Mesenchymal stem cell (in vitro differentiated cells and primary cell): ENCODE results near the gene PRRC2A.

Experiments
- DNase-seq: peaks from one replicate; pipeline ENCODE4 v3.0.0-alpha.2; 2013
- H2AFZ ChIP-seq: one replicate; pipeline ENCODE4 v1.6.1; 2013; ENCODE audit warnings: low read depth, mild to moderate bottlenecking, control low read depth, inconsistent platforms, low read length, moderate library complexity
- H2AK5ac ChIP-seq: 2 replicates; pipeline ENCODE4 v1.6.1; 2013; ENCODE audit warnings: low read length, moderate library complexity, mild to moderate bottlenecking, inconsistent platforms; ENCODE audit not compliant: severe bottlenecking
- H2BK120ac ChIP-seq: one replicate; pipeline ENCODE4 v1.6.1; 2013; ENCODE audit warnings: low read depth, mild to moderate bottlenecking, inconsistent platforms, low read length, moderate library complexity
- H2BK12ac ChIP-seq, 2 experiments: one replicate each; pipeline ENCODE4 v1.6.1; 2013; ENCODE audit warnings: inconsistent platforms in 2 of 2, low read length in 2 of 2, mild to moderate bottlenecking in 2 of 2, moderate library complexity in 2 of 2, control low read depth in 1 of 2
- H2BK15ac ChIP-seq: one replicate; pipeline ENCODE4 v1.6.1; 2013; ENCODE audit warnings: mild to moderate bottlenecking, low read depth, inconsistent platforms; ENCODE audit not compliant: poor library complexity, severe bottlenecking
- H2BK5ac ChIP-seq: 2 replicates; pipeline ENCODE4 v1.6.1; 2013; ENCODE audit warnings: low read depth, mild to moderate bottlenecking, low read length, control low read depth, inconsistent platforms; ENCODE audit not compliant: poor library complexity, severe bottlenecking
- H3K14ac ChIP-seq, 2 experiments: one replicate each; pipeline ENCODE4 v1.6.1; 2013; ENCODE audit warnings: inconsistent platforms in 2 of 2, low read length in 2 of 2, control low read depth in 1 of 2, mild to moderate bottlenecking in 1 of 2, moderate library complexity in 1 of 2
- H3K18ac ChIP-seq, 2 experiments: one replicate each; pipeline ENCODE4 v1.6.1; 2013; ENCODE audit warnings: inconsistent platforms in 2 of 2, low read length in 2 of 2, control low read depth in 1 of 2, low read depth in 1 of 2, mild to moderate bottlenecking in 1 of 2
- H3K23ac ChIP-seq, 2 experiments: one replicate each; pipeline ENCODE4 v1.6.1; 2013; ENCODE audit warnings: inconsistent platforms in 2 of 2, low read length in 2 of 2, mild to moderate bottlenecking in 2 of 2, moderate library complexity in 2 of 2, control low read depth in 1 of 2
- H3K27ac ChIP-seq: 2 replicates; pipeline ENCODE4 v1.5.1; 2013; ENCODE audit warnings: mild to moderate bottlenecking, moderate library complexity, low read length, control low read depth, inconsistent platforms; ENCODE audit not compliant: poor library complexity, severe bottlenecking
- H3K27me3 ChIP-seq, 2 experiments: 2 replicates each; pipeline versions ENCODE4 v1.6.1 to v1.7.0; 2013; ENCODE audit warnings: low read length in 2 of 2, mild to moderate bottlenecking in 2 of 2, moderate library complexity in 2 of 2, control low read depth in 1 of 2, inconsistent platforms in 1 of 2; ENCODE audit not compliant: control insufficient read depth in 1 of 2, insufficient read depth in 1 of 2
- H3K36me3 ChIP-seq, 2 experiments: 2 replicates each; pipeline versions ENCODE4 v1.6.1 to v1.7.0; 2013; ENCODE audit warnings: low read length in 2 of 2, control low read depth in 1 of 2, inconsistent platforms in 1 of 2, low read depth in 1 of 2, mild to moderate bottlenecking in 1 of 2; ENCODE audit not compliant: insufficient read depth in 2 of 2, control insufficient read depth in 1 of 2
- H3K4ac ChIP-seq, 2 experiments: one replicate each; pipeline ENCODE4 v1.6.1; 2013; ENCODE audit warnings: inconsistent platforms in 2 of 2, low read length in 2 of 2, mild to moderate bottlenecking in 2 of 2, moderate library complexity in 2 of 2, control low read depth in 1 of 2, low read depth in 1 of 2
- H3K4me1 ChIP-seq: 2 replicates; pipeline ENCODE4 v1.6.1; 2013; ENCODE audit warnings: low read depth, low read length, control low read depth; ENCODE audit not compliant: control insufficient read depth, insufficient read depth
- H3K4me2 ChIP-seq: 2 replicates; pipeline ENCODE4 v1.6.1; 2013; ENCODE audit warnings: low read length, mild to moderate bottlenecking, inconsistent platforms; ENCODE audit not compliant: poor library complexity, severe bottlenecking
- H3K4me3 ChIP-seq, 2 experiments: 2 replicates each; pipeline versions ENCODE4 v1.5.1 to v1.7.0; 2013; ENCODE audit warnings: low read length in 2 of 2, mild to moderate bottlenecking in 2 of 2, control low read depth in 1 of 2, low read depth in 1 of 2; ENCODE audit not compliant: insufficient read depth in 1 of 2
- H3K79me1 ChIP-seq: replicated peaks from 2 replicates; pipeline ENCODE4 v1.6.1; 2013; ENCODE audit warnings: mild to moderate bottlenecking, control low read depth, low read length, inconsistent platforms; ENCODE audit not compliant: poor library complexity, severe bottlenecking
- H3K9ac ChIP-seq: 2 replicates; pipeline ENCODE4 v1.7.0; 2013; ENCODE audit warnings: mild to moderate bottlenecking, low read length, moderate library complexity
- H3K9me3 ChIP-seq: 2 replicates; pipeline ENCODE4 v1.7.0; 2013; ENCODE audit warnings: mild to moderate bottlenecking, low read length; ENCODE audit not compliant: control insufficient read depth
- H4K8ac ChIP-seq: one replicate; pipeline ENCODE4 v1.6.1; 2013; ENCODE audit warnings: inconsistent platforms, mild to moderate bottlenecking, low read length, moderate library complexity
- H4K91ac ChIP-seq: one replicate; pipeline ENCODE4 v1.6.1; 2013; ENCODE audit warnings: mild to moderate bottlenecking, low read length, inconsistent platforms
- WGBS: methylation state at CpG from one replicate; pipeline ENCODE4 v1.1.7; 2013; ENCODE audit warnings: mixed read lengths; 5-methylcytosine and 5-hydroxymethylcytosine counted together

PRRC2A gene

GRCh38 chr6:31654574-31655348, 34.2 kb downstream of the PRRC2A start:
- H3K14ac ChIP-seq: no peak overlapping the region
- no peak overlapping the region for H3K18ac ChIP-seq
- H3K4me1 ChIP-seq: peaks cover 22% of the 10 kb centered on the region
- no peak overlapping the region for H2AK5ac ChIP-seq
- H3K9ac ChIP-seq: no peak overlapping the region
- no peak overlapping the region for H3K27ac ChIP-seq
- whole genome bisulfite sequencing: 98% methylated on average over 6 of the region's 8 CpGs
- H3K27me3 ChIP-seq: no peaks in the 10 kb centered on the region
- H2BK15ac ChIP-seq: no peak overlapping the region
- H4K8ac ChIP-seq: no peak overlapping the region
- H4K91ac ChIP-seq: no peak overlapping the region
- no peak overlapping the region for H3K23ac ChIP-seq
- H2BK12ac ChIP-seq: no peak overlapping the region
- H3K4me3 ChIP-seq: no peak overlapping the region
- no peak overlapping the region for H3K4ac ChIP-seq
- no peak overlapping the region for H2BK5ac ChIP-seq
- H3K4me2 ChIP-seq: no peak overlapping the region
- H3K9me3 ChIP-seq: no peaks in the 10 kb centered on the region
- DNase-seq: no peak
- H3K36me3 ChIP-seq: peaks cover 17 to 40% of the 10 kb centered on the region in 2 experiments
- no peak overlapping the region for H2BK120ac ChIP-seq
- H2AFZ ChIP-seq: no peak overlapping the region
- H3K79me1 ChIP-seq: peaks cover 12% of the 10 kb centered on the region

- no peak within 1 kb of the TSS for H3K14ac ChIP-seq
- 93% methylated on average over 8 of the region's 8 CpGs for WGBS
Observed at GRCh38 chr6:31655349-31656237, 35.1 kb downstream of the PRRC2A start, which contains the start of gene APOM. Gene APOM, plus strand, starts transcription at chr6:31655894. Its CDS starts 73 bp downstream, at chr6:31655967.

DNA sequence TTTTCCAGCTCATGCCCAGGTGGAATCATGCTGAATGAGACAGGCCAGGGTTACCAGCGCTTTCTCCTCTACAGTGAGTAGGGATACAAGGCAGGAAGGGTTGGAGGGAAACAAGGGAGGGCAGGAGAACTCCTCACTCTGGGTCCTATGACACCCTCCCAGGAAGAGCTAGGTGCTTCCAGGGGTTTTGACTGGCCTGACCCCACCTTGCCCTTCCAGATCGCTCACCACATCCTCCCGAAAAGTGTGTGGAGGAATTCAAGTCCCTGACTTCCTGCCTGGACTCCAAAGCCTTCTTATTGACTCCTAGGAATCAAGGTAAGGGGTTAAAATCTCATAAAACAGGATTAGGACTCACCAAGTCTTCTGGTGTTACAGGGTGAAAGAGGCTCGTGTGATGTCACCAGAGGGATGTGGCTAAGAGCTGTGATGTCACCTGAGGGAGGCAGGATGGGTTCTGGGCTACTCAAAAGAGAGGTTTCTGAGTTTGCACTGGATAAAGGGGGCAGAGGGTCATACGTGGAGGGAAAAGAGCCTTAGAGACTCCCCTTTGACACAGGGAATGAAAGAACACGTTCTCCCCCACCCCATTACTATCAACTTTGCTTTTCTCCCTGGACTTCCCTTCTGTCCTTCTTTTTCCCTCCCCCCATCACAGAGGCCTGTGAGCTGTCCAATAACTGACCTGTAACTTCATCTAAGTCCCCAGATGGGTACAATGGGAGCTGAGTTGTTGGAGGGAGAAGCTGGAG, 37.1 kb downstream of the PRRC2A start:
- H2AFZ ChIP-seq: no peak overlapping the region
- H2BK12ac ChIP-seq: no peak overlapping the region
- no peak overlapping the region for H3K4ac ChIP-seq
- H2BK15ac ChIP-seq: no peak overlapping the region
- H3K27me3 ChIP-seq: no peaks in the 10 kb centered on the region
- no peak overlapping the region for H3K23ac ChIP-seq
- no peaks in the 10 kb centered on the region for H3K9me3 ChIP-seq
- 100% methylated on average over 5 of the region's 6 CpGs for WGBS
- H3K9ac ChIP-seq: peak overlapping the region; percentile 97
- H3K18ac ChIP-seq: no peak overlapping the region
- no peak overlapping the region for H2AK5ac ChIP-seq
- peaks cover 31% of the 10 kb centered on the region for H3K4me1 ChIP-seq
- peak overlapping the region in 1 of 2 experiments; percentile 98 for H3K4me3 ChIP-seq
- H3K4me2 ChIP-seq: no peak overlapping the region
- H2BK5ac ChIP-seq: no peak overlapping the region
- H4K8ac ChIP-seq: no peak overlapping the region
- no peak overlapping the region for H4K91ac ChIP-seq
- H3K14ac ChIP-seq: no peak overlapping the region
- H3K79me1 ChIP-seq: peaks cover 20% of the 10 kb centered on the region
- DNase-seq: no peak
- H3K36me3 ChIP-seq: peaks cover 24 to 44% of the 10 kb centered on the region in 2 experiments
- no peak overlapping the region for H3K27ac ChIP-seq
- no peak overlapping the region for H2BK120ac ChIP-seq

More at GRCh38 chr6:31655349-31656237, 35.1 kb downstream of the PRRC2A start, which contains the start of gene APOM:
- Histone ChIP-seq H4K8ac (no peak within 1 kb of the TSS), H3K23ac (no peak within 1 kb of the TSS), H4K91ac (no peak within 1 kb of the TSS), H3K36me3 (peaks cover 17 to 38% of the 10 kb centered on the region in 2 experiments), H3K18ac (no peak within 1 kb of the TSS), H3K4me3 (no peak within 1 kb of the TSS), H2BK120ac (no peak within 1 kb of the TSS), H2AFZ (no peak within 1 kb of the TSS), H3K27me3 (no peaks in the 10 kb centered on the region), H2BK5ac (no peak within 1 kb of the TSS), H3K9ac (no peak within 1 kb of the TSS), H3K9me3 (no peaks in the 10 kb centered on the region), H2BK12ac (no peak within 1 kb of the TSS), H3K27ac (no peak within 1 kb of the TSS), H3K4me1 (peaks cover 22% of the 10 kb centered on the region), H2BK15ac (no peak within 1 kb of the TSS), H2AK5ac (no peak within 1 kb of the TSS), H3K79me1 (peaks cover 13% of the 10 kb centered on the region), H3K4me2 (no peak within 1 kb of the TSS), H3K4ac (no peak within 1 kb of the TSS)
- DNase-seq: no peak
